K562 (cell line): ENCODE measurements around the gene LCA5L. TPM values are rescaled to one million over a fixed set of nuclear protein-coding genes. Genes with fewer than 3 reads are reported as not detected.
A peak's percentile ranks its signal among the peaks of the same experiment; 100 is the strongest.

Experiments used
- ARID2 ChIP-seq: fragments of 450-650 bp; IDR thresholded peaks from 2 replicates; pipeline ENCODE4 v1.6.1; 2017; ENCODE audit warnings: antibody characterized with exemption, mild to moderate bottlenecking
- BACH1 ChIP-seq: fragments of 200-800 bp; sonication (Bioruptor generic); IDR thresholded peaks from 2 replicates; pipeline ENCODE4 v1.6.1; 2016; ENCODE audit warnings: missing genetic modification characterization, missing compliant biosample characterization
- BRCA1 ChIP-seq, 2 experiments: fragments of 450-650 bp in 1 of 2; sonication (generic) in 1 of 2; formaldehyde crosslinking in 1 of 2; IDR thresholded peaks; 2 replicates each; pipeline versions ENCODE4 v1.5.0 to v1.6.1; 2017 to 2020; ENCODE audit warnings: mild to moderate bottlenecking in 1 of 2, missing genetic modification reagents in 1 of 2
- BRD4 ChIP-seq: fragments of 200-600 bp; sonication (generic); IDR thresholded peaks from 2 replicates; pipeline ENCODE4 v1.6.1; 2017; ENCODE audit warnings: inconsistent platforms
- DMBX1 ChIP-seq: fragments of 250-450 bp; sonication (Bioruptor Pico); IDR thresholded peaks from 2 replicates; pipeline ENCODE4 v1.8.0; 2022; ENCODE audit warnings: inconsistent platforms, mild to moderate bottlenecking, moderate library complexity, borderline replicate concordance
- FIP1L1 ChIP-seq: fragments of 200-400 bp; formaldehyde crosslinking; IDR thresholded peaks from 2 replicates; pipeline ENCODE4 v1.6.1; 2018; ENCODE audit warnings: mild to moderate bottlenecking, low read depth, low read length; ENCODE audit not compliant: poor library complexity, severe bottlenecking
- FOXA3 ChIP-seq, 2 experiments: fragments of 450-650 bp in 1 of 2; sonication (generic) in 1 of 2; formaldehyde crosslinking; IDR thresholded peaks in 1 of 2; conservative IDR thresholded peaks in 1 of 2; 2 replicates each; pipeline versions ENCODE4 v1.4.0 to v1.8.0; 2020 to 2022; ENCODE audit warnings: mild to moderate bottlenecking in 2 of 2, missing genetic modification reagents in 1 of 2
- FOXO4 ChIP-seq: fragments of 450-650 bp; formaldehyde crosslinking; IDR thresholded peaks from 2 replicates; pipeline ENCODE4 v1.4.0; 2020; ENCODE audit warnings: mild to moderate bottlenecking, moderate library complexity
- HLTF ChIP-seq: fragments of 450-650 bp; IDR thresholded peaks from 2 replicates; pipeline ENCODE4 v1.6.1; 2016
- HOMEZ ChIP-seq: fragments of 250-450 bp; sonication (Bioruptor Pico); IDR thresholded peaks from 2 replicates; pipeline ENCODE4 v1.4.0; 2020; ENCODE audit warnings: mild to moderate bottlenecking, moderate library complexity
- KAT7 ChIP-seq: sonication (generic); formaldehyde crosslinking; IDR thresholded peaks from 2 replicates; pipeline ENCODE4 v1.8.0; 2022; ENCODE audit warnings: missing genetic modification reagents, mild to moderate bottlenecking, borderline replicate concordance
- MAFF ChIP-seq: IDR thresholded peaks from 2 replicates; pipeline ENCODE4 v1.6.1; 2012; ENCODE audit warnings: low read length, improper control_type of control experiment
- MBD2 ChIP-seq: sonication (generic); IDR thresholded peaks from 2 replicates; pipeline ENCODE4 v1.6.1; 2016; ENCODE audit warnings: low read depth, borderline replicate concordance
- MEF2A ChIP-seq: IDR thresholded peaks from 2 replicates; pipeline ENCODE4 v1.6.1; 2011; ENCODE audit warnings: low read depth, mild to moderate bottlenecking, low read length, moderate library complexity; ENCODE audit not compliant: control insufficient read depth
- MITF ChIP-seq: IDR thresholded peaks from 2 replicates; pipeline ENCODE4 v1.6.1; 2014; ENCODE audit warnings: antibody characterized with exemption
- POLR2G ChIP-seq: fragments of 200-400 bp; formaldehyde crosslinking; IDR thresholded peaks from 2 replicates; pipeline ENCODE4 v1.6.1; 2017; ENCODE audit warnings: low read depth, mild to moderate bottlenecking, antibody characterized with exemption, low read length, moderate library complexity
- RBBP5 ChIP-seq: fragments of 200-600 bp; sonication (generic); IDR thresholded peaks from 2 replicates; pipeline ENCODE4 v1.6.1; 2012; ENCODE audit warnings: borderline replicate concordance, mild to moderate bottlenecking, low read length, control low read depth, inconsistent platforms; ENCODE audit not compliant: insufficient read depth, poor library complexity, severe bottlenecking
- RBM25 ChIP-seq: fragments of 200-400 bp; formaldehyde crosslinking; IDR thresholded peaks from 2 replicates; pipeline ENCODE4 v1.6.1; 2018; ENCODE audit warnings: low read length, low read depth, moderate library complexity; ENCODE audit not compliant: severe bottlenecking
- SETDB1 ChIP-seq: IDR thresholded peaks from one replicate; pipeline ENCODE4 v1.6.1; 2012; ENCODE audit warnings: low read length, control low read depth, inconsistent platforms
- SMAD3 ChIP-seq: fragments of 450-650 bp; formaldehyde crosslinking; conservative IDR thresholded peaks from 2 replicates; pipeline ENCODE4 v1.4.0; 2020; ENCODE audit warnings: mild to moderate bottlenecking
- SRSF1 ChIP-seq: fragments of 200-400 bp; formaldehyde crosslinking; IDR thresholded peaks from 2 replicates; pipeline ENCODE4 v1.6.1; 2017; ENCODE audit warnings: mild to moderate bottlenecking, low read depth, low read length, moderate library complexity
- U2AF1 ChIP-seq: fragments of 200-400 bp; formaldehyde crosslinking; optimal IDR thresholded peaks from 2 replicates; pipeline ENCODE3; 2017; ENCODE audit warnings: mild to moderate bottlenecking, low read depth, low read length, moderate library complexity
- ZNF764 ChIP-seq: fragments of 250-450 bp; sonication (Bioruptor Pico); IDR thresholded peaks from 2 replicates; pipeline ENCODE4 v1.4.0; 2020; ENCODE audit warnings: low read depth, mild to moderate bottlenecking, moderate library complexity
- polyA plus RNA-seq, 8 experiments: library from polyadenylated mRNA; depleted of rRNA in 4 of 8; stranded (reverse) in 5 of 8; unstranded in 3 of 8; fragments of >200 nt; fragmentation: Nextera tagmentation in 2 of 8; fragmentation: Illumina TruSeq in 1 of 8; extraction: Ambion mirVana in 2 of 8; extraction: Trizol in 1 of 8; gene quantifications; 2 replicates each; pipeline versions ENCODE4 v1.2.1 to v1.2.3, GENCODE V29; 2011 to 2014; ENCODE audit warnings: inconsistent platforms in 1 of 8, missing spikeins in 1 of 8
- total RNA-seq, 7 experiments: library from RNA; depleted of rRNA in 6 of 7; stranded (reverse); fragments of >200 nt in 6 of 7; fragmentation: Illumina TruSeq in 2 of 7; extraction: Trizol in 2 of 7; gene quantifications; 2 replicates each; pipeline versions ENCODE4 v1.2.1 to v1.2.3, GENCODE V29; 2011 to 2021; ENCODE audit warnings: low replicate concordance in 1 of 7

LCA5L gene
- total and polyA plus RNA-seq, 9 of the 15 experiments (the other 6 are each of a cell fraction or from before 2014, with no cell fraction given) = 1.8 to 4.9 (median 3.8) TPM

GRCh38 chr21:39445321-39446269 lies at the start of gene LCA5L (continued):
- TF ChIP-seq RBBP5 (peak; percentile 91), FOXA3 (CRISPR knock-in tag; conservative IDR thresholded peaks at IDR 0.05 in 1 of 2, IDR thresholded peaks at IDR 0.05 in 1 of 2) (0 out of 4 replicates have a peak, but pooled peaks of 1 of the 2 experiments have one; percentile 42), POLR2G (peak; percentile 94), ZNF764 (CRISPR knock-in tag) (no peak), KAT7 (CRISPR knock-in tag) (no peak), HOMEZ (CRISPR knock-in tag) (no peak), MITF (peak; percentile 90), FIP1L1 (peak; percentile 54), HLTF (no peak), MBD2 (no peak), BACH1 (tag) (peak; percentile 52; the same call in 1 of the 2 replicates), BRD4 (peak; percentile 70; the same call in 1 of the 2 replicates), MEF2A (no peak), SETDB1 (no peak), RBM25 (no peak), SMAD3 (CRISPR knock-in tag) (peak; percentile 75), SRSF1 (no peak), MAFF (no peak), ARID2 (no peak), DMBX1 (CRISPR knock-in tag) (peak; percentile 84), FOXO4 (no peak), U2AF1 (peak; percentile 66), BRCA1 (IDR thresholded peaks at IDR 0.05) (no peak), BRCA1 (CRISPR knock-in tag; IDR thresholded peaks at IDR 0.05) (peak; percentile 68; the same call in 1 of the 2 replicates)
